Loucy (cell line): Measurements from ENCODE around the gene MACROH2A1.
A peak's percentile ranks its signal among the peaks of the same experiment; 100 is the strongest.

ENCODE experiments used
- H2AFZ ChIP-seq: fragments of 200-600 bp; sonication (generic); 2 replicates; pipeline ENCODE4 v1.6.0; 2016; ENCODE audit warnings: antibody characterized with exemption, mild to moderate bottlenecking, low read length, moderate library complexity
- H3F3A ChIP-seq: fragments of 200-600 bp; 2 replicates; pipeline ENCODE4 v1.6.0; 2016; ENCODE audit warnings: antibody characterized with exemption, low read depth, mild to moderate bottlenecking
- H3K27me3 ChIP-seq: fragments of 200-600 bp; sonication (generic); 2 replicates; pipeline ENCODE4 v1.6.1; 2014; ENCODE audit warnings: low read length, mild to moderate bottlenecking; ENCODE audit not compliant: insufficient read depth, poor library complexity, severe bottlenecking
- H3K36me3 ChIP-seq: fragments of 200-600 bp; sonication (generic); 2 replicates; pipeline ENCODE4 v1.6.1; 2016; ENCODE audit warnings: low read length; ENCODE audit not compliant: insufficient read depth
- H3K4me1 ChIP-seq: fragments of 200-600 bp; sonication (generic); 2 replicates; pipeline ENCODE4 v1.5.1; 2014; ENCODE audit warnings: low read length, mild to moderate bottlenecking; ENCODE audit not compliant: insufficient read depth, poor library complexity, severe bottlenecking
- H3K4me2 ChIP-seq: fragments of 200-600 bp; sonication (generic); 2 replicates; pipeline ENCODE4 v1.6.0; 2014; ENCODE audit warnings: antibody characterized with exemption, low read length, low read depth, mild to moderate bottlenecking; ENCODE audit not compliant: poor library complexity, severe bottlenecking
- H3K4me3 ChIP-seq: fragments of 200-600 bp; sonication (generic); 2 replicates; pipeline ENCODE4 v1.5.1; 2014; ENCODE audit warnings: low read length, mild to moderate bottlenecking, mixed read lengths; ENCODE audit not compliant: poor library complexity, severe bottlenecking
- H3K79me2 ChIP-seq: fragments of 200-600 bp; sonication (generic); 2 replicates; pipeline ENCODE4 v1.6.1; 2014; ENCODE audit warnings: low read length; ENCODE audit not compliant: insufficient read depth
- H3K9ac ChIP-seq: fragments of 200-600 bp; sonication (generic); 2 replicates; pipeline ENCODE4 v1.6.0; 2014; ENCODE audit warnings: mild to moderate bottlenecking, low read depth, low read length, moderate library complexity; ENCODE audit not compliant: poor library complexity, severe bottlenecking
- H3K9me2 ChIP-seq: fragments of 200-600 bp; sonication (generic); replicated peaks from 2 replicates; pipeline ENCODE4 v1.6.1; 2016; ENCODE audit warnings: low read depth, low read length, mixed read lengths
- H3K9me3 ChIP-seq: fragments of 200-600 bp; sonication (generic); 2 replicates; pipeline ENCODE4 v1.6.1; 2014; ENCODE audit warnings: mild to moderate bottlenecking, antibody characterized with exemption, low read length, low read depth; ENCODE audit not compliant: insufficient read depth
- H4K20me1 ChIP-seq: fragments of 200-600 bp; sonication (generic); 2 replicates; pipeline ENCODE4 v1.6.0; 2014; ENCODE audit warnings: antibody characterized with exemption, low read length, mild to moderate bottlenecking; ENCODE audit not compliant: insufficient read depth, poor library complexity, severe bottlenecking
- EZH2phosphoT487 ChIP-seq: fragments of 200-600 bp; IDR thresholded peaks from 2 replicates; pipeline ENCODE4 v1.6.1; 2018; ENCODE audit warnings: antibody characterized with exemption, mild to moderate bottlenecking, moderate library complexity, borderline replicate concordance
- TF ChIP-seq, protein P1 (sequence below): fragments of 200-600 bp; sonication (generic); conservative IDR thresholded peaks from 2 replicates; pipeline ENCODE4 v1.5.1; 2014; ENCODE audit warnings: mild to moderate bottlenecking, antibody characterized with exemption, low read length

MACROH2A1 gene

DNA sequence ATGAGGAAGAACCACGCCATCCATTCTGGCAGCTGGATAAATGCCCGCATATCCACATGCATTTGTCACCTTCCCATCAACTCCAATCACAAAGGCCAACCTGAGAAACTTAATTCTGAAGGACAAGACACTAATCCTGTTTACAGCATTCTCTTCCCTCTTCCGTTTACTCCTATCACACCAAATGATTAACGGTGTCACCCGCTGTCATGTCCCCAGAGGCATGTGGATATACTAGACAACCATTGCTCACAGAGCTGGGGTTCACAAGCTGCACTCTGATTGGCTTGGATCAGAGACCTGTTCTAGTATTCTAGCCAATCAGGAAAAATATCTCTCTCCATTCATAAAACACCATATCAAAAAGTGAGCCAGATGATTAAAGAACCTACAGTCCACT lies 3.6 kb downstream of the MACROH2A1 start:
- H3F3A ChIP-seq = no peaks in the 10 kb centered on the region
- H3K4me3 ChIP-seq = peak overlapping the region; percentile 84
- no peaks in the 10 kb centered on the region for H3K9me2 ChIP-seq
- H3K9me3 ChIP-seq = no peaks in the 10 kb centered on the region
- peaks cover 78% of the 10 kb centered on the region for H3K4me1 ChIP-seq
- H3K4me2 ChIP-seq = peak overlapping the region; percentile 93
- H4K20me1 ChIP-seq = peaks cover 82% of the 10 kb centered on the region
- H2AFZ ChIP-seq = no peak overlapping the region
- H3K36me3 ChIP-seq = peaks cover 32% of the 10 kb centered on the region; the same call in 1 of the 2 replicates
- TF ChIP-seq, protein P1, sequence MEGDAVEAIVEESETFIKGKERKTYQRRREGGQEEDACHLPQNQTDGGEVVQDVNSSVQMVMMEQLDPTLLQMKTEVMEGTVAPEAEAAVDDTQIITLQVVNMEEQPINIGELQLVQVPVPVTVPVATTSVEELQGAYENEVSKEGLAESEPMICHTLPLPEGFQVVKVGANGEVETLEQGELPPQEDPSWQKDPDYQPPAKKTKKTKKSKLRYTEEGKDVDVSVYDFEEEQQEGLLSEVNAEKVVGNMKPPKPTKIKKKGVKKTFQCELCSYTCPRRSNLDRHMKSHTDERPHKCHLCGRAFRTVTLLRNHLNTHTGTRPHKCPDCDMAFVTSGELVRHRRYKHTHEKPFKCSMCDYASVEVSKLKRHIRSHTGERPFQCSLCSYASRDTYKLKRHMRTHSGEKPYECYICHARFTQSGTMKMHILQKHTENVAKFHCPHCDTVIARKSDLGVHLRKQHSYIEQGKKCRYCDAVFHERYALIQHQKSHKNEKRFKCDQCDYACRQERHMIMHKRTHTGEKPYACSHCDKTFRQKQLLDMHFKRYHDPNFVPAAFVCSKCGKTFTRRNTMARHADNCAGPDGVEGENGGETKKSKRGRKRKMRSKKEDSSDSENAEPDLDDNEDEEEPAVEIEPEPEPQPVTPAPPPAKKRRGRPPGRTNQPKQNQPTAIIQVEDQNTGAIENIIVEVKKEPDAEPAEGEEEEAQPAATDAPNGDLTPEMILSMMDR = no peak
- TF ChIP-seq EZH2phosphoT487 = no peak
- peak overlapping the region; percentile 99 for H3K9ac ChIP-seq
- peaks cover 5% of the 10 kb centered on the region for H3K27me3 ChIP-seq
- H3K79me2 ChIP-seq = peaks cover 100% of the 10 kb centered on the region

DNA sequence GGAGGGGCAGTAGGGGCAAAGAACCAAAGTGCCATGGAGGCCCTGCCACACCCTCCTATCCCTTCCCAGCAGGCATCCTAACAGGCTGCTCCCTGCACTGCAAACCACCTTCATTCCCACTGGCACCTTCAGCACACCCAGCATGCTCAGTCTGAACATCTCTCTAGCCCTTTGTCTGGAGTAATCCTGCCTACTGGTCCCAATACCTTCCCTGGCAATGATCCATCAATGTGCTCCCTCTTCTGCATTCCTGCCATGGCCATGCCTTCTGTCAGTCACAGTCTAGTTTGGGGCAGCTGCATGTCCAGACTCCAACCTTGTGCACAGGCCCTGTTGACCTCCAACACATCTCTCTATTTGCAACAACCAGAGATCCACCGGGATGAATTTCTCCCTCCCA lies 4.9 kb downstream of the MACROH2A1 start:
- Histone ChIP-seq H3K9ac (peak overlapping the region; percentile 99), H3K9me3 (no peaks in the 10 kb centered on the region), H3K4me2 (peak overlapping the region; percentile 93), H3K36me3 (peaks cover 45% of the 10 kb centered on the region; the same call in 1 of the 2 replicates), H3K9me2 (no peaks in the 10 kb centered on the region), H3K4me1 (peaks cover 80% of the 10 kb centered on the region), H4K20me1 (peaks cover 95% of the 10 kb centered on the region), H2AFZ (no peak overlapping the region), H3K27me3 (peaks cover 5% of the 10 kb centered on the region), H3K79me2 (peaks cover 100% of the 10 kb centered on the region), H3K4me3 (peak overlapping the region; percentile 84), H3F3A (no peaks in the 10 kb centered on the region)
- TF ChIP-seq, protein P1 = no peak
- no peak for TF ChIP-seq EZH2phosphoT487

DNA sequence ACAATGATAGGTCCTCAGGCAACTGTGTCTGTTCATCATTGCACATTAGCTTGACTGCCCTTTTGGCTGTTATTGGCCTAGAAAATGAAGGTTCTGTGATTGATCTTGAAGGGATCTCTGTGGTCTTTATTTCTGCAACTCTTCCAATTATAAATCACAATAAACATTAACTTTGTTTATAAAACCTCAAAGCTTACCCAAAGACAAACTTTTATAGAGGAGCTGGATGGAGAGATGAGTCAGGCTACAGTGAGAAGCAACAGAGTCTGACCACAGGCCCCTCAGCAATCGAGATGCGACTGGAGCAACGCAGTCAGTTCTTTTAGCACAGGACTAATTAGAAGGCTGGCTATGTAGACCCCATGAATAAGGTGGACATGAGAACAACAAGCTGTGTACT lies 5.3 kb downstream of the MACROH2A1 start:
- Histone ChIP-seq H3K27me3 (peaks cover 5% of the 10 kb centered on the region), H3K4me2 (peak overlapping the region; percentile 93), H3K4me3 (peak overlapping the region; percentile 84), H3K9ac (peak overlapping the region; percentile 99), H2AFZ (no peak overlapping the region), H3K4me1 (peaks cover 84% of the 10 kb centered on the region), H3K9me3 (no peaks in the 10 kb centered on the region), H3K79me2 (peaks cover 100% of the 10 kb centered on the region), H4K20me1 (peaks cover 99% of the 10 kb centered on the region), H3F3A (no peaks in the 10 kb centered on the region), H3K9me2 (no peaks in the 10 kb centered on the region), H3K36me3 (peaks cover 49% of the 10 kb centered on the region; the same call in 1 of the 2 replicates)
- TF ChIP-seq, protein P1 = no peak
- TF ChIP-seq EZH2phosphoT487 = no peak
